GM18873 (cell line): Measurements from ENCODE around the gene TTLL10.

Experiments used
- ATAC-seq: cut with Tn5 transposase; IDR thresholded peaks from one replicate; pipeline ENCODE4 v1.9.1; 2021; ENCODE audit warnings: mild to moderate bottlenecking, moderate library complexity, moderate number of reproducible peaks; ENCODE audit not compliant: unreplicated experiment, low FRiP score

TTLL10 gene

GRCh38 chr1:1242461-1243265 lies 69.0 kb downstream of the TTLL10 start:
- ATAC-seq: no peak

- no peak for ATAC-seq
These were observed 69.6 kb downstream of the TTLL10 start for GRCh38 chr1:1243266-1243660.

GRCh38 chr1:1243807-1244191 lies 70.1 kb downstream of the TTLL10 start:
- ATAC-seq: no peak

GRCh38 chr1:1244192-1244811 lies 70.6 kb downstream of the TTLL10 start:
- no peak for ATAC-seq

- ATAC-seq: no peak
These were observed 71.6 kb downstream of the TTLL10 start for GRCh38 chr1:1245178-1245816.

GRCh38 chr1:1245817-1246576 lies 72.3 kb downstream of the TTLL10 start:
- no peak for ATAC-seq

GRCh38 chr1:1246577-1247340 lies 73.1 kb downstream of the TTLL10 start, which contains the start of gene C1QTNF12:
Gene C1QTNF12 (minus strand): TSS chr1:1246722. CDS start chr1:1246690, 32 bp downstream.
- no peak for ATAC-seq

- ATAC-seq: no peak
These were observed 73.7 kb downstream of the TTLL10 start for GRCh38 chr1:1247341-1247913.
